HG03025 (cell line): ENCODE measurements around the gene SIAH2.

ENCODE experiments used
- ATAC-seq: cut with Tn5 transposase; IDR thresholded peaks from one replicate; pipeline ENCODE4 v1.9.1; 2021; ENCODE audit warnings: mild to moderate bottlenecking, moderate library complexity; ENCODE audit not compliant: unreplicated experiment, low FRiP score

Gene SIAH2

GRCh38 chr3:150736903-150737832 is 25.8 kb downstream of the SIAH2 start:
- no peak for ATAC-seq

- no peak for ATAC-seq
Measured at GRCh38 chr3:150736316-150736719, 26.7 kb downstream of the SIAH2 start.

GRCh38 chr3:150734795-150735119 is 28.2 kb downstream of the SIAH2 start:
- ATAC-seq = no peak

GRCh38 chr3:150733936-150734794 is 28.8 kb downstream of the SIAH2 start:
- no peak for ATAC-seq

- ATAC-seq = no peak
Measured at GRCh38 chr3:150733373-150733935, 29.5 kb downstream of the SIAH2 start.

GRCh38 chr3:150729682-150730360 is 33.1 kb downstream of the SIAH2 start:
- ATAC-seq = no peak

- no peak for ATAC-seq
Measured at GRCh38 chr3:150727653-150728502, 35.1 kb downstream of the SIAH2 start.

- ATAC-seq = no peak
Measured at GRCh38 chr3:150725548-150725947, 37.4 kb downstream of the SIAH2 start.

- ATAC-seq = no peak
Measured at GRCh38 chr3:150723946-150724345, 39.0 kb downstream of the SIAH2 start.

- no peak for ATAC-seq
Measured at GRCh38 chr3:150722267-150722666, 40.7 kb downstream of the SIAH2 start.

- no peak for ATAC-seq
Measured at GRCh38 chr3:150721285-150722130, 41.5 kb downstream of the SIAH2 start.

- no peak for ATAC-seq
Measured at GRCh38 chr3:150720444-150720843, 42.5 kb downstream of the SIAH2 start.

- no peak for ATAC-seq
Measured at GRCh38 chr3:150710097-150710496, 52.9 kb downstream of the SIAH2 start.

- ATAC-seq = peak; percentile 99
Measured at GRCh38 chr3:150703756-150704344, 59.1 kb downstream of the SIAH2 start, which contains the start of gene ERICH6. Gene ERICH6 (minus strand): TSS chr3:150703920. CDS start chr3:150703898, 22 bp downstream.

GRCh38 chr3:150703299-150703755 is 59.6 kb downstream of the SIAH2 start:
- ATAC-seq = peak; percentile 36

- no peak for ATAC-seq
Measured at GRCh38 chr3:150699068-150699639, 63.8 kb downstream of the SIAH2 start.

GRCh38 chr3:150697646-150698045 is 65.3 kb downstream of the SIAH2 start:
- ATAC-seq = no peak
